Central memory CD4-positive, alpha-beta T cell (primary cell): ENCODE measurements around the gene MRPL23.

Source experiments
- DNase-seq: peaks from one replicate; pipeline ENCODE4 v3.0.0; 2022

The MRPL23 gene

GRCh38 chr11:1921574-1922141 lies 25.5 kb upstream of the MRPL23 start:
- DNase-seq, result no peak

GRCh38 chr11:1922481-1923081 lies 24.6 kb upstream of the MRPL23 start:
- DNase-seq, result no peak

- DNase-seq, result no peak
These were observed 23.8 kb upstream of the MRPL23 start for GRCh38 chr11:1923201-1923956.

- no peak for DNase-seq
These were observed 23.0 kb upstream of the MRPL23 start for GRCh38 chr11:1924181-1924580.

GRCh38 chr11:1924646-1925372 lies 22.3 kb upstream of the MRPL23 start:
- DNase-seq, result no peak

- no peak for DNase-seq
These were observed 21.6 kb upstream of the MRPL23 start for GRCh38 chr11:1925373-1926155.

- no peak for DNase-seq
These were observed 20.7 kb upstream of the MRPL23 start for GRCh38 chr11:1926156-1927025.

GRCh38 chr11:1927026-1927847 lies 19.9 kb upstream of the MRPL23 start:
- no peak for DNase-seq

GRCh38 chr11:1927848-1928469 lies 19.2 kb upstream of the MRPL23 start:
- no peak for DNase-seq

- DNase-seq, result no peak
These were observed 18.7 kb upstream of the MRPL23 start for GRCh38 chr11:1928470-1928890.

GRCh38 chr11:1928891-1929541 lies 18.1 kb upstream of the MRPL23 start:
- no peak for DNase-seq

GRCh38 chr11:1929621-1930461 lies 17.3 kb upstream of the MRPL23 start:
- DNase-seq, result no peak

- DNase-seq, result no peak
These were observed 16.7 kb upstream of the MRPL23 start for GRCh38 chr11:1930462-1930830.

- no peak for DNase-seq
These were observed 15.6 kb upstream of the MRPL23 start for GRCh38 chr11:1931341-1932104.

GRCh38 chr11:1932105-1932480 lies 15.0 kb upstream of the MRPL23 start:
- no peak for DNase-seq

GRCh38 chr11:1932681-1933080 lies 14.5 kb upstream of the MRPL23 start:
- DNase-seq, result no peak

GRCh38 chr11:1933416-1934334 lies 13.5 kb upstream of the MRPL23 start:
- no peak for DNase-seq
